ENCODE results near the gene ABCC4.

The ABCC4 gene, protein sequence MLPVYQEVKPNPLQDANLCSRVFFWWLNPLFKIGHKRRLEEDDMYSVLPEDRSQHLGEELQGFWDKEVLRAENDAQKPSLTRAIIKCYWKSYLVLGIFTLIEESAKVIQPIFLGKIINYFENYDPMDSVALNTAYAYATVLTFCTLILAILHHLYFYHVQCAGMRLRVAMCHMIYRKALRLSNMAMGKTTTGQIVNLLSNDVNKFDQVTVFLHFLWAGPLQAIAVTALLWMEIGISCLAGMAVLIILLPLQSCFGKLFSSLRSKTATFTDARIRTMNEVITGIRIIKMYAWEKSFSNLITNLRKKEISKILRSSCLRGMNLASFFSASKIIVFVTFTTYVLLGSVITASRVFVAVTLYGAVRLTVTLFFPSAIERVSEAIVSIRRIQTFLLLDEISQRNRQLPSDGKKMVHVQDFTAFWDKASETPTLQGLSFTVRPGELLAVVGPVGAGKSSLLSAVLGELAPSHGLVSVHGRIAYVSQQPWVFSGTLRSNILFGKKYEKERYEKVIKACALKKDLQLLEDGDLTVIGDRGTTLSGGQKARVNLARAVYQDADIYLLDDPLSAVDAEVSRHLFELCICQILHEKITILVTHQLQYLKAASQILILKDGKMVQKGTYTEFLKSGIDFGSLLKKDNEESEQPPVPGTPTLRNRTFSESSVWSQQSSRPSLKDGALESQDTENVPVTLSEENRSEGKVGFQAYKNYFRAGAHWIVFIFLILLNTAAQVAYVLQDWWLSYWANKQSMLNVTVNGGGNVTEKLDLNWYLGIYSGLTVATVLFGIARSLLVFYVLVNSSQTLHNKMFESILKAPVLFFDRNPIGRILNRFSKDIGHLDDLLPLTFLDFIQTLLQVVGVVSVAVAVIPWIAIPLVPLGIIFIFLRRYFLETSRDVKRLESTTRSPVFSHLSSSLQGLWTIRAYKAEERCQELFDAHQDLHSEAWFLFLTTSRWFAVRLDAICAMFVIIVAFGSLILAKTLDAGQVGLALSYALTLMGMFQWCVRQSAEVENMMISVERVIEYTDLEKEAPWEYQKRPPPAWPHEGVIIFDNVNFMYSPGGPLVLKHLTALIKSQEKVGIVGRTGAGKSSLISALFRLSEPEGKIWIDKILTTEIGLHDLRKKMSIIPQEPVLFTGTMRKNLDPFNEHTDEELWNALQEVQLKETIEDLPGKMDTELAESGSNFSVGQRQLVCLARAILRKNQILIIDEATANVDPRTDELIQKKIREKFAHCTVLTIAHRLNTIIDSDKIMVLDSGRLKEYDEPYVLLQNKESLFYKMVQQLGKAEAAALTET (N-terminal part only)

DNA sequence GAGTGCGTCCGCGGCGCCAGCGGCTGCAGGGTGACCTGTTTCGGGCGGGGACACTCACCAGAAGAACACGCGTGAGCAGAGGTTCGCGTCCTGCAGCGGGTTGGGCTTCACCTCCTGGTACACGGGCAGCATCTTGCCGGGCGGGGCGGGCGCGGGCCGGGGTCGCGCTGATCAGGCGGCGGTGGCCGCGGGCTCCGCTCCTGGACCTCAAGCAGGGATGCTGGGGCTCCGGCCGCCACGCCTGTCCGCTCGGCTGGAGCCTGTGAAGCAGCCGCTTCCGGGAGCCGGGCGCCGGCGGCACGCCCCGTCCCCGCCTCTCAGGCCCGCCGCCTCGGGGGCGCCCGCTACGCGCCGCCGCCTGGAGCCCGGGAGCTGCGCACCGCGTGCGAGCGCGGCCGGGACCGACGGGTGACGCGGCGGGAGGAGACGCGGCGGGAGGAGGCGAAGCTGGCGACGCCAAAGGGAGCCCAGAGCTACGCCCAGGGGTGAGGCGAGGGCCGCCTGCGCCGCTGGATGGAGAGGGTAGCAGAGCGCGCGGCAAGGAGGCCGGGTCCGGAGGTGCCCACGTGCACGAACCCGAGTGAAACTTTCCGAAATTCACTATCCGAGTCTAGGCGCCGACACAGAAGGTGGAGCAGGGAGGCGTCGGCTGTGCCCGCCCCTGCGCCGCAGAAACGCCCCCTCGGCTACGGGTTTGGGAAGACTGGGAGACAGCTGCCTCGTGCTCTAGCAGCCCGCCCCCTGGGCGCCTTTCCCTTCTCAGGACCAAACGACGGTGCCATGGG lies at the start of gene ABCC4:
TSS of gene ABCC4 (minus strand) at position 269 of the 785 bp plus-strand sequence. CDS start at position 132, 137 bp downstream.
- peak; percentile 70 to 92 (median 90) for DNase-seq

DNA sequence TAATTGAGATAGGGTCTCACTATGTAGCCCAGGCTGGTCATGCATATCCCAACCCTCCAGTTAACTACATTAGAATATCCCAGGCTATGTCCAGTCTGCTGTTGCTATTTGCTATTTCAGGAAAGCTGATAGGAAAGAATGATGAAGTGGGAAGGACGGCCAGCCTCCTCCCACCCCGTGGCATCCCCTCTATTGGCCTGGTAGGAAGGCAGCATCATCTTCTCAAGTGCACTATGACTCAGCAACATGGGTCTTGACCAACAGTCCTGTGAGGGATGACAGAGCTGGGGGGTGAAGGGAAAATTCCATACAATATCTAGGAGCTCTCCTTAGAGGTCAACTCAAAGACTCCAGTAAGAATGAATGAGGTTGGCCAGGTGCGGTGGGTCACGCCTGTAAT lies 48.0 kb upstream of the ABCC4 start:
- DNase-seq: no peak

DNA sequence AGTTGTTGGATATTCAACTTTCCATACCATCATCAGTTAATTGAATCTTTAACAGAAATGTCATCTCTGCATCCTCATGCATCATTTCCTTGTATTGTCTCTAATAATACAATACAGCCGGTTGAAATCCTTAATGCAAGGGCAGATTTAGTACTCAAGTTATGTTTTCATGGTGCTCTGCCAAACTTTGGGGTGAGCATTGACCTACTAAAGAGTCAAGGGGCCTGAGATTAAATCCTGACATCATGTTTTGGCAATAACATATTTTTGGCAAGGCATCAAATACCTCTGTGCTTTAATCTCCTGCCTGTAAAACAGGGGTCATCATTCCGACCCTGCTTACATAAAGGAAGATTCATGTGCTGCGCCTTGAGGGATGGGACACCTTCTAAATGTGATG lies 42.7 kb upstream of the ABCC4 start:
- no peak for DNase-seq

DNA sequence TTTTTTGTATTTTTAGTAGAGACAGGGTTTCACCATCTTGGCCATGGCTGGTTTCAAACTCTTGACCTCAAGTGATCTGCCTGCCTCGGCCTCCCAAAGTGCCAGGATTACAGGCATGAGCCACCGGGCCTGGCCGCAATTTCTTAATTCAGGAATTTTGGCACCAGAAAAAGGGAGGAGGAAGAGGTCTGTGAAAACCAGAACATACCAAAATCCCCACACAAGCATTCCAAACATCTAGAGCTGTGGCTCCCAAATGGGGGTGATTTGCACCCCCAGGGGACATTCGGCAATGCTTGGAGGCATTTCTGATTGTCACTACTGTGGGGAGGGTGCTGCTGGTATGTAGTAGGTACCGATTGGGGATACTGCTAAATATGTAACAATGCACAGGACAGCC lies 40.2 kb upstream of the ABCC4 start:
- no peak for DNase-seq

DNA sequence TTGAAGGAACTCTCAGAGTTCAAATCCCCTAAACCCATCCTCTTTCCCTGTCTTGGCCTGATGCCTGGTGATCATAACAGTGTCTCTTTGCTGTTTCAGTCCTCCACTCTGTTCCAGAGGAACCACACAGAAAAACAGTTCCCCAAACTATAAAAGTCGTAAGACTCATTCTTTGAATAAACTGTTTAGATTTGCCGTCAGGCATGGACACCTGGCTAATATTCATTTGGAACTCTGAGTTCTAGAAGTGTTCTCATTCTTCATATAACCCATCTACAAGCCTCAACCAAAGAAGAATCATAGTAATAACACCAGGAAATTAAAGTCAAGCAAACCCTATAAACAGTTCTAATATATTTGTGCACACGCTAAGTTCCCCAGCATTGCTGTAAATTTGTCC lies 37.7 kb upstream of the ABCC4 start:
- DNase-seq: no peak

DNA sequence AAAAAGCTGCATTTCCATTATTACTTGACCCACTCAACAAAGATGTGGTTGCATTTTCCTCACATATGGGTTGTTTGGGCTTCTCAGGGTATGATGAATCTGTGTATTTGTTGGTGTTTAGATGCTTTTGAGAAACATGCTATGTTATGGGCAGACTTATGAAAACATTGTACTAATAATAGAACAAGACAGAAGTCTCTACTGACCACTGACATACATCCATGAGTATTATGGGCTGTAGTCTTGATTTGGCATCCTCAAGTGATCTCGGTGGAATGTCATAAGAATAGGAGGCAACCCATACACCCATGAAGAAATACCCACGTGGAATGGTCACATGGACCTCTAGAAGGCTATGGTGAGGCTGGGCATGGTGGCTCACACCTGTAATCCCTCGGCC lies 36.3 kb upstream of the ABCC4 start:
- DNase-seq: no peak

DNA sequence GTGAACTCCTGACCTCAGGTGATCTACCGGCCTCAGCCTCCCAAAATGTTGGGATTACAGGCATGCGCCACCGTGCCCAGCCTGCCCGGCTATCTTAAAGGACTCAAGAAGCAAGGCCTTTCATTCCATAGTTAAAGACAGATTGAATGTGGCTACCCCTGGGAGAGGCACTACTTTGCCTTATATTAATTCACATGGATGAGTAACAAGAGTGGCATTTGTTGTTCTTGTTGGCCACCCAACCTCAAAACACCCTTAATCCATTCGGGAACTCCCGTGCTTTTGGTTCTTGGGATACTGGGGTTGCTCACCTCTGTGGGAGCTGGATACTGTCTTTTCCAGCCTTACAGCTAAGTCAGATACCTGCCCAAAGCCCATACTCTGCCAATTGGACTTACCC lies 34.4 kb upstream of the ABCC4 start:
- DNase-seq: no peak

DNA sequence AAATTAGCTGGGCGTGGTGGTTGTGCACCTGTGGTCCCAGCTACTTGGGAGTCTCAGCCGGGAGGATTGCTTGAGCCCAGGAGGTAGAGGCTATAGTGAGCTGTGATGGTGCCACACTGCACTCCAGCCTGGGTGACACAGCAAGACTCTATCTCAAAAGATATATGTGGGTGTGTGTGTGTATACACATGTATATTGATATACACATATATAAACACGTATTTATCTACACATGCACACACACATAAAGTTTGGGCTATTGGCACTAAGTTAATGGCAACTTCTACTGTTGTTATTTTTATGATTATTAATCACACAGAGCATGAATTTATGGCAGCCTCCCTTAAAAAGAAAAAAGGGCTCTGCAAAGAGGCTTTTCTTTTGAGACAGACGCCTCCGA lies 27.1 kb upstream of the ABCC4 start:
- no peak for DNase-seq

DNA sequence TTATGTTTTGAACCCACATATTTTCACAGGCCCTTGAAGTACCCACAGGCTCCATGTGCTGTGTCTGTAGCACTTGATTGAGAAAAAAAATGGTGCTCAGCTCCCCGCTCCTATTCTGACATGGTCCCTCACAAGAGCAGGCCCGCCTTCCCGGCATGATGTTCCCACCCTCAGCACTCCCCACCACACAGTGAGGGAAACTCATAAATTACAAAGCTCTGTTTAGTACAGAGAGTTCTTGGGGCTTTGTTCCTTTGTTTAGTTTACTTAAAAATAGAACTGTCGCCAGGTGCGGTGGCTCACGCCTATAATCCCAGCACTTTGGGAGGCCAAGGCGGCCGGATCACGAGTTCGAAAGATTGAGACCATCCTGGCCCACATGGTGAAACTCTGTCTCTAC lies 25.9 kb upstream of the ABCC4 start:
- no peak for DNase-seq

DNA sequence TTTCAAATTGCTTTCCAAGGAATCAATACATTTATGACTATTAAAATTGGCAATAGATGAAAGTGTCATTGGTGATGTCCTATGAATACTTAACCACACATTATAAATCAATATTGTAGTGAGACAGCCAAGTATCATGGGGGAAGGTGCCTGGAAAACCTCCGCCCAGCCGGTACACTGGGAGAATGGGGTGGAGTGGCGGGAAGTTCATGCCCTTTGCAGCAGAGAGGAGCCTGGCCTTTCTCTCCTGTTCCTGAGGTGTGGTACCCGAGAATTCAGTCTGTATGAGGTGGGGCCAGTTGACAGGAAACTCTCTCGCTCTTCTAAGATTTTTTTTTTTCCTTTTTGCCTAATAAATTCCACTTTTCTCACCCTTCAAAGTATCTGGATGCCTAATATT lies 25.4 kb upstream of the ABCC4 start:
- DNase-seq: no peak

DNA sequence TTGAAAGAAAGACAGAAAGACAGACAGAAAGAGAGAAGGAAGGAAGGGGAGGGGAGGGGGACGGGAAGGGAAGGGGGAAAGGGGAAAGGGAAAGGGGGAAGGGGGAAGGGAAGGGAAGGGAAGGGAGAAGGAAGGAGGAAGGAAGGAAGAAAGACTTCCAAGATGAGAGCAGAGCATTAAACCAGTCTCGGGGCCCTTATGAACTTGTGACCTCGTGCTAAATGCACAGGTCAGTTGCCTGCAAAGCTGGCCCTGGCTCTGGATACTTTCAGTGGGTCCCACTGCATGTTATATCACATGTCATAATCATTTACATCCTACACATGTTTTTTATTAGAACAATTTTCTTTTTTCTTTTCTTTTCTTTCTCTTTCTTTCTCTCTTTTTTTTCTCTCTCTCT lies 24.2 kb upstream of the ABCC4 start:
- no peak for DNase-seq

DNA sequence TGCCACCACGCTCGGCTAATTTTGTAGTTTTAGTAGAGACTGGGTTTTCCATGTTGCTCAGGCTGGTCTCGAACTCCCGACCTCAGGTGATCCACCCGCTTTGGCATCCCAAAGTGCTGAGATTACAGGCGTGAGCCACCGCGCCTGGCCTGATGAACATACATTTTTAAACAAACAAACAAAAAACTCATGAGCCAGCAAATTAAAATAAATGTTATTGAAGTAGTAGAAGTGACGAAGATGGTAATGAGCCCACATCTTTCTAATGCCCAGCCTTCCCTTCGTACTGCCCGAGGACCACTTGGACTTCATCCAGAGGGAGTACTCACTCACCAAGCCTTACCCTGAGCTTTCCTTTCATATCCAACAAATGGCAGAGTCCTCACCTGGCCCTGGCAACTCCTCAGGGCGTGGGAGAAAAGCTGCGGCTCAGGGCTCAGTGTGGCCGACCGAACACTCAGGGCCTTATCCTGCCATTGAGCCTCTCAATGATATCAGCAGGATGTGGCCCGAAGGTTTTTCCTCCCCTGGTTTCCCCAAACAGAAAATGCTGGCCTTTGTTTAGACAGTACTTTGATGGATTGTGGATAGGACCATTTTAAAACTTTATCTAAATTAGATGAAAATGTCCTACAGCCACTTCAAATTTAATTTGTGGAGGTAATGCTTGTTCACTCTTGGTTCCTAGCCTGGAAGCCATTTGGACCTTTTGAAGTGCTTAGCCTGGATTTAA lies 22.8 kb upstream of the ABCC4 start:
- peak in 2 of 3 experiments; percentile 26 to 74 for DNase-seq

DNA sequence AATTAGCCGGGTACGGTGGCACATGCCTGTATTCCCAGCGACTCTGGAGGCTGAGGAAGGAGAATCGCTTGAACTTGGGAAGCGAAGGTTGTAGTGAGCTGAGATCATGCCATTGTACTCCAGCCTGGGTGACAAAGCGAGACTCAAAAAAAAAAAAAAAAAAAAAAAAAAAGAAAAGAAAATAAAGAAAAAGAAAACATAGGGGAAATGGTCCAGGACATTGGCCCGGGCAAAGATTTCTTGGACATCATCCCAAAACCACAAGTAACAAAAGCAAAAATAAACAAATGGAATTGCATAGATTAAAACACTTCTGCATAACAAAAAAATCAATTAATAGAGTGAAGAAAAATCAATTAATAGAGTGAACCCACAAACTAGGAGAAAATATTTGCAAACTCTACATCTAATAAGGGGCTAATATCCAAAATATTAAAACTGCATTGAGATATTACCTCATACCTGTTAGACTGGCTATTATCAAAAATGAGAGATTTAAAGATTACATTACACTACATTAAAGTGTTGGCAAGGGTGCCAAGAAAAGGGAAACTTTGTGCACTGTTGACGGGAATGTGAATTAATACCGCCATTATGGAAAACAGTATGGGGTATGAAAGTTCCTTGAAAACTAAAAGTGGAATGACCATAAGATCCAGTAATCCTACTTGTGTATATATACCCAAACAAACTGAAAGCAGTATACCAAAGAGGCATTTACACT lies 18.5 kb upstream of the ABCC4 start:
- no peak for DNase-seq

DNA sequence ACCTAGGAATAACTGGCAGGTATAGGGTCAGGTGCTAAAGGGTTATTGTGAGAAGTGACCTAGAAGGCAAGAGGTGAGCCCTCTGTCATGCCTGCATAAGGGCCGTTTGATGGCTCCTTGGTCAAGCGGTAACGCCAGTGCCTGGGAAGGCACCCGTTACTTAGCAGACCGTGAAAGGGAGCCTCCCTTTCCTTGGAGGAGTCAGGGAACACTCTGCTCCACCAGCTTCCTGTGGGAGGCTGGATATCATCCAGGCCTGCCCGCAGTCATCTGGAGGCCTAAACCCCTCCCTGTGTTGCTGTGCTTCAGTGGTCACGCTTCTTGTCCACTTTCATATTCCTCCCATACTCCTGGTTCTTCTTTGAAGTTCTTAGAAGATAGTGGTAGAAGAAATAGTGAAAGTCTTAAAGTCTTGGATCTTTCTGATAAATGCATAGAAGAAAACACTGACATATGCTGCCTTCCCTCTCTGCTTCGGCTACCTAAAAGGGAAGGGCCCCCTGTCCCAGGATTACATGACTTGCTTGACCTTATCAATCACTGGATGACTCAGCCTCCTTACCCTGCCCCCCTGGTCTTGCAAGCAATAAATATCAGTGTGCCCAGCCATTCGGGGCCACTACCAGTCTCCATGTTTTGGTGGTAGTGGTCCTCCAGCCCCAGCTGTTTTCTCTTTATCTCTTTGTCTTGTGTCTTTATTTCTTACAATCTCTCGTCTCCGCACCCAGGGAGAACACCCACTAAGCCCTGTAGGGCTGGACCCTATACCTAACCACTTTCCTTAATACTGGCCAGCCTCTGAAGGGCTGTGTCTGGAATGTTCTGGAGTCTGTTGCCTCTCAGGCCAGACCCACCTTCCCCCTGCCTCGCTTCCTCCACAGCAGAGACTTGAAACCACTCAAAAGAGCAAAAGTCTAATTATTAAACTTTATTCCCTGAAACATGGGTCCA lies 16.1 kb upstream of the ABCC4 start:
- DNase-seq: no peak

DNA sequence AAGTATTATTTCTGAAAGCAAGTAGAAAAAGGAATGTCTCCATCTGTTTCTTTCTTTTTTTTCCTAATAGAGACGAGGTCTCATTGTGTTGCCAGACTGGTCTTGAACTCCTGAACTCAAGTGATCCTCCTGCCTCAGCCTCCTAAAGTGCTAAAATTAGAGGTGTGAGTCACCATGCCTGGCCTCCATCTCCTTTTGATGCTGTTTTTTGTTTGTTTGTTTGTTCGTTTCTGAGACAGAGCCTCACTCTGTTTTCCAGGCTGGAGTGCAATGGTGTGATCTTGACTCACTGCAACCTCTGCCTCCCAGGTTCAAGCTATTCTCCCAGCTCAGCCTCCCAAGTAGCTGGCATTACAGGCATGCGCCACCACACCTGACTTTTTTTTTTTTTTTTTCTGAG lies 14.5 kb upstream of the ABCC4 start:
- no peak for DNase-seq

DNA sequence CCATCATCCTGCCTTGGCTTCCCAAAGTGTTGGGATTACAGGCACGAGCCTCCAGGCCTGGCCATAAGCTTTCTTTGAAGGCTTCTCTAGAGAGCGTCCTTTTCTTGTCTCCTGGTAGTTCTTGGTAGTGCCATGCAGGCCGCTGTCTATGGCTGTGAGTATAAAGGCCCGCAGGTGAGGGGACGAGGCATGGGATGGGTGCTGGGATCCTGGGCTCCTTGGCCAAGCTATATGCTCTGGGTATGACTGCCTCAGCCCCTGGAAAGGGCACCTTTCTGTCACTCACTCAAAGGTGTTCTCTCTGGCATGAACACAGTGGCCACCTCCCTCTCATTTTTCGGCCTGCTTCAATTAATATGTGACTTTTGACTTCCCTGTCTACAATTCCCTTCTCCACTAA lies 6.3 kb upstream of the ABCC4 start:
- no peak for DNase-seq

DNA sequence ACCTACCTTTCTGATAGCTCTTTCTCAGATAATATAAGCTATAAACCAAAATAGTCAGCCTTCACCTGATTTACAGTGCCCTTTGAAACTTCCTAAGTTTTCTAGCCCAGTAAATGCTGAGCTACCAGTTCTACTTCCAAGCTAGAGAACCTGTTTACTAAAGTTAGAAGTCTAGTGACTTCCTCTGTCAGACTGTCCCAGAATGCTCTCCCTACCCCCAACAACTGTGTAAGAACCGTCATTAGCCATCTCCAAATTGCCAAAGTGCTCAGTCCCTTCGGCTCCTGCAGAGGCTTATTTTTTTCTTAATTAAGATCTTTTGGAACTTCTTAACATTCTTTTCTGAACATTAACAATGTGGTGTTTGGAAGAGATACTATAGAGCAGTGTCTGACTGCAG lies 3.2 kb upstream of the ABCC4 start:
- no peak for DNase-seq

DNA sequence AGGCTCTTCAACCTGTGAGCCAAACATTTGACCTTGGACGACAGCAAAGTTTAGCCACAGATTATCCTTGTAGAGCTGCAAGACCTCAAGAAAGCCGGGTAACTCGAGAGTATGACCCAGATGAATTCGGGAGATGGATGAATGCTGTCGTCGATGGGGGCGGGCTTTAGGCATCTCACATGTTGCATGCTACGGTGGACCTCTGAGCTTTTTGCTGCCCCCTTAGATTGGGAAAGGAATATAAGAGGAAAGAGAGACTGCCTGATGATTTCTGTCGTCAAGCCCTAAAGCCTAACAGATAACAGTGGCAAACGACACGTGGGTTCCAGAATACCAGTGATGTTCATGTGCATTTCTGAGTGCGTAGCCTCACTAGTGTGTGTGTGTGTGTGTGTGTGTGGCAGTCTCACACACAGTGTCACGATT lies 730 bp upstream of the ABCC4 start:
- peak in 1 of 3 experiments; percentile 85 for DNase-seq

DNA sequence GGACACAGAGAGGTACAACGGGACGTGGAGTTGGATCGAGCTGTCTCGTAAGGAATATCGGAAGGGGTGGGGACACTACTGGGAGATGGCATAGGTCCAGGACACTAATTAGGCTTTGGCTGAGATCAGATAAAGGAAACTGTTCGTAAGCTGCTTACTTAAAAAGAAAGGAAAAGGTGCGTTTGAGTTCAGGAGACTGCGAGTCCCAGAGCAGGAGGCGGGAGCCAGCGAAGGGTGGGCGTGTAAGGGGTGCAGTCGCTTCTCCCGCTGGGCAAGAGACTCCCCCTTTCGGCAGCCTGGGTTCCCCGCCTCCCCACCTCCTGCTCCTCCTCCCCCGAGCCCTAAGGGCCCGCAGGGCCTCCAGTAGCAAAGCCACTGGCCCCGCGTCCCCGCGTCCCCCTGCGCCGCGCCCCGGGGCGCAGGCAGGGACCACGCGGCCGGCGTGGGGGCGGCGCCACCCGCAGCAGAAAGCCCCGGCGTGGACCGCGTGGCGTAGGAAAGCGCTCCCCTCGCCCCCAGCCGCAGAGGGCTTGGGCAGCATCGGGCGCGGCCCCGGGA lies 547 bp downstream of the ABCC4 start:
- DNase-seq: peak in 2 of 3 experiments; percentile 47 to 72

Data from NCI-H1417 (cell line).